Lower leg skin (tissue), 3 donors: ENCODE measurements around the gene ITPKC.

Experiments
- CTCF ChIP-seq, 3 donors: fragments of 450-650 bp; IDR thresholded peaks; one replicate each; pipeline ENCODE4 v1.5.1; 2016; ENCODE audit warnings: antibody characterized with exemption in 3 of 3, mild to moderate bottlenecking in 3 of 3, moderate library complexity in 2 of 3
- POLR2A ChIP-seq, 2 donors: fragments of 450-650 bp; IDR thresholded peaks; one replicate each; pipeline ENCODE4 v1.6.1; 2016 to 2017; ENCODE audit warnings: antibody characterized with exemption in 2 of 2, mild to moderate bottlenecking in 1 of 2, moderate library complexity in 1 of 2

DNA sequence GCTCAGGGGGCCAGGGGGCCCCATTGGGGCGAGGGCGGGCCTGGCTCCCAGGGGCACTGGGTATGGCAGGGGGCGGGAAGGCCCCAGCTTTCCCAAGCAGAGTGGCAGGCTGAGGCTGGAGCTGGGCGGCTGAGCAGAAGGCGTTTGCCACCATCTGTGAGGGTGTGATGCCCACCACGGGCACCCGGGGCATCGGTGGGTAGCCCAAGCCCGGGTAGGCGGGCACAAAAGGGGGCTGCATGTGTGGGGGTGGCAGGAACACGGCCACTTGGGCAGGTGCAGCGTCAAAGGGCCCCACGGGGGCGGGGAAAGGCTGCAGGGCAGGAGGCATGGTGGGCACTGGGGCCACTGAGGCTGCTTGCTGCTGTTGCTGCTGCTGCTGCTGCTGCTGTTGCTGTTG, 49.3 kb upstream of the ITPKC start:
- TF ChIP-seq CTCF (IDR thresholded peaks at IDR 0.05): no peak
- no peak for TF ChIP-seq POLR2A (IDR thresholded peaks at IDR 0.05)
